ENCODE measurements around the gene GLCCI1. TPM values are rescaled to one million over a fixed set of nuclear protein-coding genes. Genes with fewer than 3 reads are reported as not detected.

The GLCCI1 gene
- total and polyA plus RNA-seq, 5 experiments from 2014 or later = 9.0 to 33.2 (median 30.8) TPM

DNA sequence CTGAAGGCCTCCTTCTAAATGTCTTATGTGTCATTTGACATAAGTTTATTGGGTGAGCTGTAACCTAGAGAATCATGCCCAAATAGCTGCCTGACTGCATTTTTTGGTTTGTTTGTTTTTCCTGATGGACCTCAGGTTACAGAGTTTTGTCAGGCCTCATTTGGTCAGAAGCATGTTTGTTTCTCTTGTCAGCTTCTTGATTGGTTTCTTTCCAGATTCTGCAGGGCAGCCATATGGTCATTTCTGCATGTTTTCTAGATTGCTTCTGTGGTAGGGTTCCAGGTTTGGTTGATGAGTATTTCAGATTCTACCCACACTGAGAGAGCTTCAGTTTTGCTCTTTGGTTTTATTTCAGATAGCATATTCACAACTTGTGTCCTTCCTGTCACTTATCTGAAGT lies 28.0 kb downstream of the GLCCI1 start:
- H3K4me3 Mint-ChIP-seq = peak overlapping the region in 2 of 10 donors; percentile 11 to 46
- peaks cover 2 to 34% (median 19%) of the 10 kb centered on the region in 3 donors for H3K36me3 Mint-ChIP-seq
- peak overlapping the region in 5 of 10 donors; percentile 22 to 81 (median 52) for H3K27ac Mint-ChIP-seq
- H3K9me3 Mint-ChIP-seq = peaks cover 7 to 40% (median 22%) of the 10 kb centered on the region in 9 donors
- POLR2A ChIA-PET = interaction anchor here (1.0 kb wide), 1 partner anchor 28 kb away, joined by 3 read pairs; the partner anchor contains the start of gene GLCCI1
- H3K27me3 Mint-ChIP-seq = no peaks in the 10 kb centered on the region
- no peak for DNase-seq
- ATAC-seq = no peak
- peaks cover 7 to 19% (median 14%) of the 10 kb centered on the region in 4 donors for H3K4me1 Mint-ChIP-seq

DNA sequence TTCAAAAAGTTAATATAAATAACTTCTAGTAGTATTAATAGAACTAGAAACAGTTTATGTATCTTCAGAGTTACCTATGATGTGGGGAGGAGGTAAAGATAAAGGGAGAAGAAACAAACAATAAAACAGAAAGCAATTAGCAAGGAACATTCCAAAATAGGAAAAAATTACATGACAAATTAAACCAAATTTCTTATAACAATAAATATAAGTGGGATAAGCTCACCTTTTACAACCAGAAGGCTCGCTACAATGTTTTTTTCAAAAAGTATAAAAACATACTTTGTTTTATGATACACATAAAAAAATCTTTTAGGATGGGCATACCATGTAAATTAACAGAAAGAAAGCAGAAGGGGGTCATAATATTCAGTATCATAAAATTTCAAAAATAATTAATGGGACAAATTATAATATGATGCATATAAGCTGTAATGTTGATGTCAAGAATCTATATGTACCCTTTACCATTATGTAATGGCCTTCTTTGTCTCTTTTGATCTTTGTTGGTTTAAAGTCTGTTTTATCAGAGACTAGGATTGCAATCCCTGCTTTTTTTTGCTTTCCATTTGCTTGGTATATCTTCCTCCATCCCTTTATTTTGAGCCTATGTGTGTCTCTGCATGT lies 31.8 kb downstream of the GLCCI1 start:
- Mint-ChIP-seq H3K4me1 (peaks cover 10 to 31% (median 16%) of the 10 kb centered on the region in 4 donors), H3K27me3 (no peaks in the 10 kb centered on the region), H3K9me3 (peaks cover 0 to 27% (median 8%) of the 10 kb centered on the region in 9 donors), H3K36me3 (peaks cover 0 to 21% (median 14%) of the 10 kb centered on the region in 3 donors), H3K4me3 (no peak overlapping the region), H3K27ac (peak overlapping the region in 1 of 10 donors; percentile 51)
- DNase-seq = no peak
- no peak for ATAC-seq
- POLR2A ChIA-PET = interaction anchor here (0.6 kb wide), 1 partner anchor 233 kb away, joined by 3 read pairs; no protein-coding TSS in a partner anchor

DNA sequence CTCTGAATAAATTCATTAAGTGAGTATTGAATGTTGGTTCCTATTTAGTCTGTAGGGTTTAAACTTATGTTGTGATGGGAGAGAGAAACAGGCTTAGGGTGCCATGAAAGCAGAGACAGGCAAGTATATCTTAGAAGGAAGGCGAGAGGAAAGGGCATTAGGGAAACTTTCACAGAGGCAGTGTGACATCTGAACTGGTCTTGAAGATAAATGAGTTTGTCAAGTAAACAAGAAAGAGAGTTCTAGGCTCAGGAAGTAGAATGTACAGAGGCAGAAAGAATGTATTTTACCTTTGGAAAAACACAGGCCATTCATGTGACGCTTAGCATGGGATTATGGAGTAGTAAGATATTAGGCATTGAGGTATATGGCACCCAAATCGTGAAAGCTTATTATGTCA lies 34.5 kb downstream of the GLCCI1 start:
- H3K9me3 Mint-ChIP-seq = peaks cover 0 to 26% (median 8%) of the 10 kb centered on the region in 9 donors
- no peaks in the 10 kb centered on the region for H3K27me3 Mint-ChIP-seq
- DNase-seq (no peak), ATAC-seq (no peak)
- POLR2A ChIA-PET = no interaction called here
- no peak overlapping the region for H3K4me3 Mint-ChIP-seq
- H3K27ac Mint-ChIP-seq = peak overlapping the region in 4 of 10 donors; percentile 11 to 69 (median 32)
- peaks cover 0 to 42% (median 31%) of the 10 kb centered on the region in 3 donors for H3K36me3 Mint-ChIP-seq
- H3K4me1 Mint-ChIP-seq = peaks cover 5 to 14% (median 7%) of the 10 kb centered on the region in 4 donors

DNA sequence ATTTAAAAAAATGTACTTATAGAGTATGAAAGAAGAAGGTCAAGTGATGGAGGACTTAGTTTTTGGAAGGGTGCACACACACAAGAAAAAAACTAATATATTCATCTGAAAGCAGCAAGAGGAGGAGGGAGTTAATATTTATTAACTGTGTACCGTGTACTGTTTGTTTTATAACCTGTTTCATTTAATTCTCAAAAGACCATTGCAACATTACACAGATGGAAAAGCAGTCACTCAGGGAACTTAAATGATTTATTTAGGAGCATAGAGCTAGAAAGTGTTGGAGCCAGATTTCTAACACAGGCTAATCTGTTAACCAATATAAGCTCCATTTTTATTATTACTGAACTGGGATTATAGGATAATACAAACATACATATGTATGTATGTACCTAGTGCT lies 36.7 kb downstream of the GLCCI1 start:
- Mint-ChIP-seq H3K4me3 (no peak overlapping the region), H3K27me3 (no peaks in the 10 kb centered on the region), H3K9me3 (peaks cover 0 to 19% (median 5%) of the 10 kb centered on the region in 9 donors), H3K27ac (no peak overlapping the region), H3K36me3 (peaks cover 0 to 46% (median 31%) of the 10 kb centered on the region in 3 donors), H3K4me1 (peaks cover 6 to 12% (median 8%) of the 10 kb centered on the region in 4 donors)
- no peak for DNase-seq
- POLR2A ChIA-PET = interaction anchor here (0.8 kb wide), 1 partner anchor 16 kb away, joined by 3 read pairs; no protein-coding TSS in a partner anchor
- no peak for ATAC-seq

DNA sequence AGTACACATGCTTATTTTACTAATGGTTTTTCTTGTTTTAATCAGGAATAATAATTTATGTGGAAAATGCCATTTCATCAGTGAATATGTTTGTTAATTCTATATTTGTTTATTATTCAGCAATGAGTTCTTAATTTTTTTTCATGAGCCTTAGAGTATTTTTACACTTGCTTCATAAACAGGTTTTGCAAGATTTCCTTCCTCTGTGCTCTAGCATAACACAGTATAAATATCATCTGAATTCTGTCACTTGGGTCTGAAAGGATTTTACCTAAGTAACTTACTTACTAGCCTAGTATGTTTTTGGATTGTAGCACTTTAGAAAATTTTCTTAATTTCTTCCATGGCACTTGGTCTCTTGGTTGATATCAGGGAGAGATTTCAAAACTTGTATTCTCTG lies 45.8 kb downstream of the GLCCI1 start:
- peak overlapping the region; percentile 68 to 94 (median 86) for H3K27ac Mint-ChIP-seq
- H3K4me3 Mint-ChIP-seq = peak overlapping the region; percentile 21 to 79 (median 64)
- H3K9me3 Mint-ChIP-seq = peaks cover 0 to 1% (median 0%) of the 10 kb centered on the region in 9 donors
- no peaks in the 10 kb centered on the region for H3K27me3 Mint-ChIP-seq
- ATAC-seq (no peak), DNase-seq (no peak)
- H3K4me1 Mint-ChIP-seq = peaks cover 11 to 45% (median 24%) of the 10 kb centered on the region in 4 donors
- POLR2A ChIA-PET = no interaction called here
- peaks cover 0 to 12% (median 10%) of the 10 kb centered on the region in 3 donors for H3K36me3 Mint-ChIP-seq

DNA sequence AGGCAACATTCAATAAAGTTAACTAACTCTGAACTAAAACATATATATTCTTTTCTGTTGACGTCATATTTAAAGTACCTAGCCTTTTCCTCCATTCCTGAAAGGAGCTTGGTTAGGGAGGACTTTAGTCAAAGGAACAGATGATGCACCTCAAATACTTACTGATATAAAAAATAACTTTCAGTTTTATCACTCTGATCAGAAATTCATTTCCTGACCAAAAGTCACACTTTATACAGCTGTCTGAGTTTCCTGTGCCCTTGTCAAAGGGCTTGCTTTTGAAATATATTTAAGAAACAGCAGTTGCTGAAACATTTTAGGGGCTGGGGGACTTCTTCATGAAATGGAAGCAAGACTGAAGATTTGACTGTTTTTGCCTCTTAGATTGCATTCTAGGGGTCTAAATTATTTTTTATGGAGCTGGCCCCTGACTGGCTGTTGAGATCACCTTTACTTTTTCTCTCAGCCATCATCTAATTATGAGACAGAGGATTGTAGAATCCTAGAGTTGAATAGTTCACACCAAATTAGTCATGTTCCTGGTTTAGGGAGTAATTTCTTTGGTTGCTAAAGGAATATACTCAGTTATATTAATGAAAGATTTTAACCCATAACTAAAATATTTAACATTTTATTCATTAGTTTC lies 46.6 kb downstream of the GLCCI1 start:
- peak in 3 of 10 donors; percentile 35 to 40 (median 37) for DNase-seq
- POLR2A ChIA-PET = interaction anchor here (1.0 kb wide), 1 partner anchor 47 kb away, joined by 5 read pairs; the partner anchor contains the start of gene GLCCI1
- ATAC-seq = peak; percentile 68 to 80
- Mint-ChIP-seq H3K4me3 (peak overlapping the region; percentile 8 to 77 (median 52)), H3K4me1 (peaks cover 11 to 47% (median 23%) of the 10 kb centered on the region in 4 donors), H3K36me3 (peaks cover 0 to 13% (median 10%) of the 10 kb centered on the region in 3 donors), H3K27ac (peak overlapping the region; percentile 56 to 94 (median 80)), H3K9me3 (peaks cover 0 to 1% (median 0%) of the 10 kb centered on the region in 9 donors), H3K27me3 (no peaks in the 10 kb centered on the region)

DNA sequence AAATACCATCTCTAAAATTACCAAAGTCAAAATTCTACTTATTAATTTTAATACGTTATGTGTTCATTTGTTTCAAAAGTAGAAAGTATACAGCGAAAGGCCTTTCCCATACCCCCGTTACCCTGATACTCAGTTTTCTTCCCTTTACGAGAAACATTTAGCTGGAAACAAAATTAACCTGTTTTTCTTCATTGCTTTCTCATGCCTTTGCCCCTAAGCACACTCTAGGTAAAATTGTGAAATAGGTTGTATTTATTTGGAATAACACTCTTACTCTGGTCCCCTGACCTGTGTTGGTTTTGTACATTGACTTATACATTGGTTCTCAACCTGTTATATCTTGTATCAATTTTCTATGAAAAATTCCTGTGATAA lies 47.1 kb downstream of the GLCCI1 start:
- no peak for DNase-seq
- POLR2A ChIA-PET = interaction anchor here (1.0 kb wide), 1 partner anchor 47 kb away, joined by 5 read pairs; the partner anchor contains the start of gene GLCCI1
- H3K9me3 Mint-ChIP-seq = peaks cover 0 to 1% (median 0%) of the 10 kb centered on the region in 9 donors
- peak overlapping the region; percentile 4 to 90 (median 62) for H3K27ac Mint-ChIP-seq
- H3K4me3 Mint-ChIP-seq = peak overlapping the region in 4 of 10 donors; percentile 13 to 35 (median 16)
- no peaks in the 10 kb centered on the region for H3K27me3 Mint-ChIP-seq
- ATAC-seq = no peak
- peaks cover 11 to 47% (median 23%) of the 10 kb centered on the region in 4 donors for H3K4me1 Mint-ChIP-seq
- peaks cover 0 to 15% (median 10%) of the 10 kb centered on the region in 3 donors for H3K36me3 Mint-ChIP-seq

DNA sequence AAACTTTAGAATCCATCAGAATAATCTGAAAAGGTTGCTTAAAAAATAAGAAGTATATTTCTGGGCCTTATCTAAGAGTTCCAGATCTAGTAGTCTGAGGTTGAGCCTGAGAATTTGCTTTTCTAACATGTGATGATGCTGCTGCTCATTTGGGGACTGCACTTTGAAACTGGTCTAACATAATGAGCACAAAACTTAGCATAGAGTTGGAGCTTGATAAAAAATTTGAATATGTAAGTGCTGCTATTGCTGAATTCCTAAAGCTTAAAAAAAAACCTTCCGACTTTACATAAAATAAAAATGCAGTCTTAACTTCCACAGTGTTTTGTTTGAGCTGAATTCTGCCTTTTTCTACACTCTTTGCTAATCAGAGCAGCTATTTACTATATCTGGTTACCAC lies 48.8 kb downstream of the GLCCI1 start:
- POLR2A ChIA-PET = no interaction called here
- DNase-seq (no peak), ATAC-seq (no peak)
- Mint-ChIP-seq H3K27ac (peak overlapping the region in 2 of 10 donors; percentile 70 to 73), H3K36me3 (peaks cover 0 to 6% (median 4%) of the 10 kb centered on the region in 3 donors), H3K4me1 (peaks cover 9 to 47% (median 23%) of the 10 kb centered on the region in 4 donors), H3K4me3 (no peak overlapping the region), H3K27me3 (no peaks in the 10 kb centered on the region), H3K9me3 (no peaks in the 10 kb centered on the region)

DNA sequence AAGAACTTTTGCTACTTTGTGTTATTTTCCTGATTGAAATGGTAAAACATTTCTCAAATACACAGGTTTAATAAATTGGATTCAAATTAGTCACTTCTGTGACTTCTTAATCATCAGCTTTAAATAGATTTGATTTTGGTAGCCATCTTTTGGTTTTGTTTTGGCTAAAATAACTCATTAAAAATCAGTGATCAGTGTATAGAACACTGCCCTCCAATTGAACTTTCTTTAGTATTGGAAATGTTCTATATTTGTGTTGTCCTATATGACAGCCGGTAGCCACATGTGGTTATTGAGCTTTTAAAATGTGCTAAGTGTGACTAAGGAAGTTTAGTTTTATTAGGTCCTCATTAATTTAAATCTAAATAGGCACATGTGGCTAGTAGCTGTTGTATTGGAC lies 50.4 kb downstream of the GLCCI1 start:
- Mint-ChIP-seq H3K4me3 (no peak overlapping the region), H3K27me3 (no peaks in the 10 kb centered on the region), H3K9me3 (no peaks in the 10 kb centered on the region), H3K4me1 (peaks cover 9 to 47% (median 23%) of the 10 kb centered on the region in 4 donors), H3K36me3 (peaks cover 0 to 17% (median 15%) of the 10 kb centered on the region in 3 donors), H3K27ac (peak overlapping the region in 2 of 10 donors; percentile 35 to 60)
- DNase-seq = no peak
- no peak for ATAC-seq
- POLR2A ChIA-PET = no interaction called here

DNA sequence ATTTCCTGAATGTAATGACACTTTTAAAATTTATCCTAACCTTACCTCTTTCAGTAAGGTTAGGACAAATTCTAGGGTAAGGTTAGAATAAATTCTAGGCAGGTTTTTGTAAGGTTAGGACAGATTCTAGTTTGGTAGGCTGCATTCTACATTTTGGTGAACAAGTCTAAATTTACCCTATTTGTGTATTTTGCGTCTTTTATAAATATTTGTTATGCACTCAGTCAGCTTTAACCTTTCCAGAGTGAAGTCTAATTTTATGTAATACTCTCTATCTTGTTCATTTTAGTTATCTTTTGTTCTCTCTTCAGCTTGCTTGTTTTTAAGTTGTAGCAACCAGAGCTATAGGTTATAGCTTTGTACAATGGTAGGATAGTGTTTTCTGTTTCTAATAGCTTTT lies 54.0 kb downstream of the GLCCI1 start:
- H3K9me3 Mint-ChIP-seq = peaks cover 0 to 32% (median 19%) of the 10 kb centered on the region in 9 donors
- peaks cover 0 to 14% (median 0%) of the 10 kb centered on the region in 4 donors for H3K4me1 Mint-ChIP-seq
- peaks cover 28 to 51% (median 49%) of the 10 kb centered on the region in 3 donors for H3K36me3 Mint-ChIP-seq
- no peak overlapping the region for H3K27ac Mint-ChIP-seq
- no peaks in the 10 kb centered on the region for H3K27me3 Mint-ChIP-seq
- ATAC-seq (no peak), DNase-seq (no peak)
- no peak overlapping the region for H3K4me3 Mint-ChIP-seq
- POLR2A ChIA-PET = no interaction called here

DNA sequence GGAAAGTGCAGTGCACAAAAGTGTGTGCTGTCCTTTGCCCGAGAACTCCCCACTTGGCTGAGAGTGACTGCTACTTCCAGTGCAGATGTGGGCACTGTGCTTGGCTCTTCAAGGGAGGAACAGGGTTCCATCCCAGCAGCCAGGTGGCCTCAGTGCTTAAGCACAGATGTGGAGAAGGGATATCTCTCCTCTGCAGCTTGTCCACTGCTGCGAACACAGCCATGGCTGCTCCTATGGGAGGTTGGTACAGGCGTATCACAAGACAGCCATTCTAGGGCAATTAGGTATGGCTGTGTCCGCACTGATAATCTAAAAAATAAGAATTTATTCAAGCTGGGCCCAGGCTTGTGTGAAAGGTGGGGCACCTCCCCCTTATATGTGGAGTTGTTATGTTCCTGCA lies 66.6 kb downstream of the GLCCI1 start:
- no peak overlapping the region for H3K4me3 Mint-ChIP-seq
- peaks cover 4 to 14% (median 13%) of the 10 kb centered on the region in 4 donors for H3K4me1 Mint-ChIP-seq
- POLR2A ChIA-PET = interaction anchor here (1.9 kb wide), 1 partner anchor 67 kb away, joined by 10 read pairs; the partner anchor contains the start of gene GLCCI1
- peaks cover 9 to 26% (median 20%) of the 10 kb centered on the region in 3 donors for H3K36me3 Mint-ChIP-seq
- DNase-seq (no peak), ATAC-seq (no peak)
- peak overlapping the region in 9 of 10 donors; percentile 0 to 79 (median 60) for H3K27ac Mint-ChIP-seq
- peaks cover 0 to 19% (median 2%) of the 10 kb centered on the region in 9 donors for H3K9me3 Mint-ChIP-seq
- H3K27me3 Mint-ChIP-seq = no peaks in the 10 kb centered on the region

DNA sequence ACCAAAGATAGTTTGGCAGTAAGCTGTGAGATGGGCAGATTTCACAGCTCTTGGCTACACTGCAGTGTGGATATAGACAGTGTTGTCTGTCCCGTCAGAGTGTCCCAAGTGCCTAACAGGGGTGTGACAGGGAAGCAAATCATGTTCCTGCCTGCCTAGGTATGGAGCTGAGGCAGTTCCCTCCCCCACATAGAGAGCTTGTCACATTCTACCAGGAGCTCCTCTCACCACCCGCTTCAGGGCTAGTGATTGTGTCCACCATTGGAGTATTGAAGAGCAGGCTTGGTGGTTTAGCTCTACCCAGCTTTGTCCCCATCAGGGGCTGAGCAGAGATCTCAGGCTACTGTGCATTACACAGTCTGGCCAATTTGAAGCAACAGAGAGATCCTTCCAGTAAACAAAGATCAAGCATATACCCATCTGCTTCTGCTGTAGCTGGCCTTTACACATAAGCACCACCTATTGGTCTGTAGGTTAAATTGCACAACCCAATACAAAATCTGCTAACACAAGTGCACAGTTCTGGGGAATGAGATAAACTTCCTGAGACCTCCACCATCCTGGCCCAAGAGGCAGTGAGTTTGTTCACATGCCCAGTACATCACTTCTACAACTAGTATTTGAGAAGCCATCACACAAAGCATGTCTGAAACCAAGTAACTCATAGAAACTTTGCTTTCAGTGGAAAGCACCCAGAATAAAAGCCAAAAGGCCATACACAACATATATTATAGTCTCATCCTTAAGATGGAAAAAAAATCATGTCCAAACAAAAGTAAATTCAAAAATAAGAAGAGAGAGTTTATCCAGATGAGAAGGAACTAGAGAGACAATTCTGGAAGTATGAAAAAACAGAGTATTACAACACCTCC lies 67.3 kb downstream of the GLCCI1 start:
- no peak overlapping the region for H3K4me3 Mint-ChIP-seq
- ATAC-seq (peak; percentile 81 to 89), DNase-seq (peak in 3 of 10 donors; percentile 28 to 45 (median 43))
- peak overlapping the region in 9 of 10 donors; percentile 26 to 82 (median 60) for H3K27ac Mint-ChIP-seq
- peaks cover 7 to 21% (median 14%) of the 10 kb centered on the region in 4 donors for H3K4me1 Mint-ChIP-seq
- H3K27me3 Mint-ChIP-seq = no peaks in the 10 kb centered on the region
- H3K9me3 Mint-ChIP-seq = peaks cover 0 to 19% (median 2%) of the 10 kb centered on the region in 9 donors
- peaks cover 9 to 26% (median 22%) of the 10 kb centered on the region in 3 donors for H3K36me3 Mint-ChIP-seq
- POLR2A ChIA-PET = interaction anchor here (1.9 kb wide), 1 partner anchor 67 kb away, joined by 10 read pairs; the partner anchor contains the start of gene GLCCI1

All from naive thymus-derived CD8-positive, alpha-beta T cell (primary cell).